Brain microvascular endothelial cell (primary cell): Measurements from ENCODE around the gene SERGEF.

ENCODE experiments used
- DNase-seq: peaks from one replicate; pipeline ENCODE4 v3.0.0-alpha.2; 2020
- H3K27ac ChIP-seq: fragments of 250-450 bp; sonication (Bioruptor Pico); 2 replicates; pipeline ENCODE4 v1.5.1; 2020; ENCODE audit warnings: mild to moderate bottlenecking, moderate library complexity
- H3K27me3 ChIP-seq: fragments of 250-450 bp; sonication (Bioruptor Pico); replicated peaks from 2 replicates; pipeline ENCODE4 v1.5.1; 2020; ENCODE audit warnings: mild to moderate bottlenecking
- H3K36me3 ChIP-seq: fragments of 250-450 bp; sonication (Bioruptor Pico); replicated peaks from 2 replicates; pipeline ENCODE4 v1.5.1; 2020; ENCODE audit warnings: mild to moderate bottlenecking
- H3K4me3 ChIP-seq: 2 replicates; pipeline ENCODE4 v1.5.1; 2011; ENCODE audit warnings: low read depth, mild to moderate bottlenecking, control low read depth, low read length, moderate library complexity
- in situ Hi-C: cut with HindIII; loops from 2 replicates; pipeline ENCODE4 v1.10.0; 2017; ENCODE audit warnings: low sequenced_read_pairs, low pct_ligation_motif_present
- TF ChIP-seq, protein P1 (sequence below): IDR thresholded peaks from 2 replicates; pipeline ENCODE4 v1.5.1; 2011; ENCODE audit warnings: low read depth, mild to moderate bottlenecking, moderate library complexity, low read length, control low read depth, inconsistent platforms; ENCODE audit errors: missing control alignments

SERGEF gene

DNA sequence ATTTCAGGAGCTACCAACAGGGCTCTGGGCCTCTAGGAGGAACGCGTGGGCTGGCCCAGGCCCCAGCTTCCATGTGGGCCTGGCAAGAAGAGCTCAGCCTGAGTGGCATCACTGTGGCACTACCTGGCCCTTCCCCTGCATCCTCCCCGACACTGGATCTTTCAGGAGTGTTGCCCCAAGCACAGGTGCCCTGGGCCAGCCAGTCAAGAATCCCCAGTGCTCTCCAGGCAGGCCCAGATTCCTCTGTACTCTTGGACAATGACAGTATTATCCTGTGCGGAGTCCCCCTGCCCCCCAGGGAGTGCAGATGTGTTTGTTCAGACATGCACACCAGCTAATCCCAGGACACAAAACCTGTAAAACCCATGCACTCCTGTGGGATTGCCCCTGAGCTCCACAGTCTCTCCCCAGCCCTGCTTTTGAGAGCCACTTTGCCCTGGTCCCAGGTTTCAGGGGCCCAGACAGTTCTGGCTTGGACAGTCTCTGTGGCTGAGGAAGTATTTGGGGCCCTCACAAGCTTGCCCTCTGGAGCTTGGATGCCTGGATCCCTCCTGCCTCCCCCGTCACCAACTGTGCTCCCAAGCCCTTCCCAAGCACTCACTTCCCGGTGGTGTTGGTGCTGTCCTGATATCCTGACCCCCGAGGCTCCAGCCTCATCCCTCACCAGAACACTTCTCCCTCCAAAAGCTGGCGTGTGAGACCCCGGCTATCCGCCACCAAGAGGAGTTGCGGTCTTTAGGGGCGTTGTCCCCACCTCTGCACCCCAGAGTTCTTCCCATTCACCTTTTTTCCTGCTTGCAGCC lies 238.4 kb downstream of the SERGEF start:
- Histone ChIP-seq H3K27ac (no peak overlapping the region), H3K4me3 (no peak overlapping the region), H3K27me3 (no peaks in the 10 kb centered on the region), H3K36me3 (no peaks in the 10 kb centered on the region)
- in situ Hi-C loops = no loop called here
- TF ChIP-seq, protein P1, sequence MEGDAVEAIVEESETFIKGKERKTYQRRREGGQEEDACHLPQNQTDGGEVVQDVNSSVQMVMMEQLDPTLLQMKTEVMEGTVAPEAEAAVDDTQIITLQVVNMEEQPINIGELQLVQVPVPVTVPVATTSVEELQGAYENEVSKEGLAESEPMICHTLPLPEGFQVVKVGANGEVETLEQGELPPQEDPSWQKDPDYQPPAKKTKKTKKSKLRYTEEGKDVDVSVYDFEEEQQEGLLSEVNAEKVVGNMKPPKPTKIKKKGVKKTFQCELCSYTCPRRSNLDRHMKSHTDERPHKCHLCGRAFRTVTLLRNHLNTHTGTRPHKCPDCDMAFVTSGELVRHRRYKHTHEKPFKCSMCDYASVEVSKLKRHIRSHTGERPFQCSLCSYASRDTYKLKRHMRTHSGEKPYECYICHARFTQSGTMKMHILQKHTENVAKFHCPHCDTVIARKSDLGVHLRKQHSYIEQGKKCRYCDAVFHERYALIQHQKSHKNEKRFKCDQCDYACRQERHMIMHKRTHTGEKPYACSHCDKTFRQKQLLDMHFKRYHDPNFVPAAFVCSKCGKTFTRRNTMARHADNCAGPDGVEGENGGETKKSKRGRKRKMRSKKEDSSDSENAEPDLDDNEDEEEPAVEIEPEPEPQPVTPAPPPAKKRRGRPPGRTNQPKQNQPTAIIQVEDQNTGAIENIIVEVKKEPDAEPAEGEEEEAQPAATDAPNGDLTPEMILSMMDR = no peak
- no peak for DNase-seq

DNA sequence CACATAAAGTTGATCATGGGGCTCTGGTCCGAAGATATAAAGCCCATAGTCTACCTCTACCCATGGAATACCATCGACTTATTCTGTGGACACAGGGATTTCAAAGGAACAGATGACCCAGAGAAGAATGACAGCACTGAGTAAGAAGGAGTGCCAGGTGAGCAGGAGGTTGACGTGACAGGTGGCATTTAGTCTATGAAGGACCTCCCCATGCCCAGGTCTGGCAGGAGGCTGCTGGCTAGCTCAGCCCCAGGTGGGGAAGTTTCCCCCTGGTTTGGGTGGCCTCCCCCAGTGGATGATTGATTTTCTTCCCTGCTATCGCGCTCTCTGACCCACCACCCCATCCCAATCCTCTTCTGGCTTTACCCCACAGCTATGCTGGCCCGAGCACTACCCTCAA lies 239.2 kb downstream of the SERGEF start:
- no peaks in the 10 kb centered on the region for H3K36me3 ChIP-seq
- H3K27me3 ChIP-seq = no peaks in the 10 kb centered on the region
- in situ Hi-C loops = no loop called here
- DNase-seq = no peak
- H3K27ac ChIP-seq = no peak overlapping the region
- TF ChIP-seq, protein P1 = no peak
- H3K4me3 ChIP-seq = no peak overlapping the region

DNA sequence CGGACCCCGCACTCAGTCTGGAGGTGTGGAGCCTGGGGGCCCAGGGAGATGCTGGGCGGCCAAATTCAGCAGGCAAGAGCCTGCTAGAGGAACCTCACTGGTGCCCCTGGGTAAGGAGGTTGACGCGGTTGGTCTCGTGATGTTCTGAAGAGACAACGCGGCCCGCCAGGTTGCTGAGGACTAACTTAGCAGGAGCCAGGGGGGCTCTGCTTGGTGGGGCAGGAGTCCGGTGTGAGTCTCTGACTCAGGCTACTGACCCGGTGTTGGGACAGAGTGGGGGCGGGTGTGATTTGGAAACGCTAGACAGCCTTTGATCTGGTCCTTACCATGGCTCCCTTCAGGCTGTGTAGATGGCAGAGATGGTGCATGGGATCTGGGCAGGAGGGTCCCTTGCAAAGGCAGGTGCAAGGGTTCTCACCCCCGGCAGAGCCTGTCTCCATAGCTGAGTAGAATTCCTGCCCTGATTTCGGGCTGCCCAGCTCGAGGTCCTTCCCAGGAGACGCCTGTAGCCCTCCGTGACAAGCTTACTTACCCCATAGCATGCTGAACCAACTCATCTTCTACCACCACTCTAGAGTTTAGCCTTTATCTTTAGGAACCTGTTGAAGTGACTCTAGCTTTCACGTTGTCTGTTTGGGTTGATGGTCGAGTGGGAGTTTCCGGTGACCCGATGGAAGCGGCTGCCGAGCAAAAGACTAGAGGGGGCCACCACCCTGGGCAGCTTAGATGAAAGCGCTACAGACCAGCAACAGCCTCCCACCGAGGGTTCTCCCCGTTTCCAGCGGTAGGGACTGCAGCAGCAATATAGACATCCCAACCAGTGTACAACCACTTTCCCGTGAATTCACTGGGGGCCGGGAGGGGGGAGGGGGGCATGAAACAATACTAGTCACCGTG lies 239.9 kb downstream of the SERGEF start:
- TF ChIP-seq, protein P1 = no peak
- DNase-seq = no peak
- no peak overlapping the region for H3K27ac ChIP-seq
- no peak overlapping the region for H3K4me3 ChIP-seq
- in situ Hi-C loops = no loop called here
- no peaks in the 10 kb centered on the region for H3K36me3 ChIP-seq
- no peaks in the 10 kb centered on the region for H3K27me3 ChIP-seq

DNA sequence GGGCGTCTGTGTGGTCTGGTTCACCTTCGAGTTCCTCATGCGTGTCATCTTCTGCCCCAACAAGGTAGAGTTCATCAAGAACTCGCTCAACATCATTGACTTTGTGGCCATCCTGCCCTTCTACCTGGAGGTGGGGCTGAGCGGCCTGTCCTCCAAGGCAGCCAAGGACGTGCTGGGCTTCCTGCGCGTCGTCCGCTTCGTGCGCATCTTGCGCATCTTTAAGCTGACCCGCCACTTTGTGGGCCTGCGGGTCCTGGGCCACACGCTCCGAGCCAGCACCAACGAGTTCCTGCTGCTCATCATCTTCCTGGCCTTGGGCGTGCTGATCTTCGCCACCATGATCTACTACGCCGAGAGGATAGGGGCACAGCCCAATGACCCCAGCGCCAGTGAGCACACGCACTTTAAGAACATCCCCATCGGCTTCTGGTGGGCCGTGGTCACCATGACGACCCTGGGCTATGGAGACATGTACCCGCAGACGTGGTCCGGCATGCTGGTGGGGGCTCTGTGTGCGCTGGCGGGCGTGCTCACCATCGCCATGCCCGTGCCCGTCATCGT lies 240.9 kb downstream of the SERGEF start:
- TF ChIP-seq, protein P1 = no peak
- H3K36me3 ChIP-seq = no peaks in the 10 kb centered on the region
- no peak overlapping the region for H3K4me3 ChIP-seq
- no peak overlapping the region for H3K27ac ChIP-seq
- no peaks in the 10 kb centered on the region for H3K27me3 ChIP-seq
- in situ Hi-C loops = no loop called here
- DNase-seq = no peak

DNA sequence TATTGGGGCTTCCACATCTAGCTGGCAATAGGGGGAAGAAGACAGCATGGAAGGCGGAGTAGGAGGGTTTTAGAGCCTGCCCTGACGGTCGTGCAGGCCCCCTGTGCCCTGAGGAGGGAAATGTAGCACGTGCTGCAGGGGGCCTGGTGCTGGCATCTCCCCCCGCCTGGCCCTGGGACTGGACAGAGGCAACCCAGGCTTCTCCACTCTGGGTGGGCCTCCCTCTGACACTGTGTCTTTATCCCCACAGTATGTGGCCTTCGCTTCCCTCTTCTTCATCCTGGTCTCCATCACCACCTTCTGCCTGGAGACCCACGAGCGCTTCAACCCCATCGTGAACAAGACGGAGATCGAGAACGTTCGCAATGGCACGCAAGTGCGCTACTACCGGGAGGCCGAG lies 241.4 kb downstream of the SERGEF start:
- DNase-seq = no peak
- H3K4me3 ChIP-seq = no peak overlapping the region
- no peaks in the 10 kb centered on the region for H3K27me3 ChIP-seq
- in situ Hi-C loops = no loop called here
- no peaks in the 10 kb centered on the region for H3K36me3 ChIP-seq
- no peak overlapping the region for H3K27ac ChIP-seq
- TF ChIP-seq, protein P1 = no peak
